Mesenchymal stem cell (in vitro differentiated cells and primary cell): Measurements from ENCODE around the gene GLT1D1.

Experiments used
- DNase-seq: peaks from one replicate; pipeline ENCODE4 v3.0.0-alpha.2; 2013
- H2AFZ ChIP-seq: one replicate; pipeline ENCODE4 v1.6.1; 2013; ENCODE audit warnings: low read depth, mild to moderate bottlenecking, control low read depth, inconsistent platforms, low read length, moderate library complexity
- H2AK5ac ChIP-seq: 2 replicates; pipeline ENCODE4 v1.6.1; 2013; ENCODE audit warnings: low read length, moderate library complexity, mild to moderate bottlenecking, inconsistent platforms; ENCODE audit not compliant: severe bottlenecking
- H2BK120ac ChIP-seq: one replicate; pipeline ENCODE4 v1.6.1; 2013; ENCODE audit warnings: low read depth, mild to moderate bottlenecking, inconsistent platforms, low read length, moderate library complexity
- H2BK12ac ChIP-seq, 2 experiments: one replicate each; pipeline ENCODE4 v1.6.1; 2013; ENCODE audit warnings: inconsistent platforms in 2 of 2, low read length in 2 of 2, mild to moderate bottlenecking in 2 of 2, moderate library complexity in 2 of 2, control low read depth in 1 of 2
- H2BK15ac ChIP-seq: one replicate; pipeline ENCODE4 v1.6.1; 2013; ENCODE audit warnings: mild to moderate bottlenecking, low read depth, inconsistent platforms; ENCODE audit not compliant: poor library complexity, severe bottlenecking
- H2BK5ac ChIP-seq: 2 replicates; pipeline ENCODE4 v1.6.1; 2013; ENCODE audit warnings: low read depth, mild to moderate bottlenecking, low read length, control low read depth, inconsistent platforms; ENCODE audit not compliant: poor library complexity, severe bottlenecking
- H3K14ac ChIP-seq, 2 experiments: one replicate each; pipeline ENCODE4 v1.6.1; 2013; ENCODE audit warnings: inconsistent platforms in 2 of 2, low read length in 2 of 2, control low read depth in 1 of 2, mild to moderate bottlenecking in 1 of 2, moderate library complexity in 1 of 2
- H3K18ac ChIP-seq, 2 experiments: one replicate each; pipeline ENCODE4 v1.6.1; 2013; ENCODE audit warnings: inconsistent platforms in 2 of 2, low read length in 2 of 2, control low read depth in 1 of 2, low read depth in 1 of 2, mild to moderate bottlenecking in 1 of 2
- H3K23ac ChIP-seq, 2 experiments: one replicate each; pipeline ENCODE4 v1.6.1; 2013; ENCODE audit warnings: inconsistent platforms in 2 of 2, low read length in 2 of 2, mild to moderate bottlenecking in 2 of 2, moderate library complexity in 2 of 2, control low read depth in 1 of 2
- H3K27ac ChIP-seq: 2 replicates; pipeline ENCODE4 v1.5.1; 2013; ENCODE audit warnings: mild to moderate bottlenecking, moderate library complexity, low read length, control low read depth, inconsistent platforms; ENCODE audit not compliant: poor library complexity, severe bottlenecking
- H3K27me3 ChIP-seq, 2 experiments: 2 replicates each; pipeline versions ENCODE4 v1.6.1 to v1.7.0; 2013; ENCODE audit warnings: low read length in 2 of 2, mild to moderate bottlenecking in 2 of 2, moderate library complexity in 2 of 2, control low read depth in 1 of 2, inconsistent platforms in 1 of 2; ENCODE audit not compliant: control insufficient read depth in 1 of 2, insufficient read depth in 1 of 2
- H3K36me3 ChIP-seq, 2 experiments: 2 replicates each; pipeline versions ENCODE4 v1.6.1 to v1.7.0; 2013; ENCODE audit warnings: low read length in 2 of 2, control low read depth in 1 of 2, inconsistent platforms in 1 of 2, low read depth in 1 of 2, mild to moderate bottlenecking in 1 of 2; ENCODE audit not compliant: insufficient read depth in 2 of 2, control insufficient read depth in 1 of 2
- H3K4ac ChIP-seq, 2 experiments: one replicate each; pipeline ENCODE4 v1.6.1; 2013; ENCODE audit warnings: inconsistent platforms in 2 of 2, low read length in 2 of 2, mild to moderate bottlenecking in 2 of 2, moderate library complexity in 2 of 2, control low read depth in 1 of 2, low read depth in 1 of 2
- H3K4me1 ChIP-seq: 2 replicates; pipeline ENCODE4 v1.6.1; 2013; ENCODE audit warnings: low read depth, low read length, control low read depth; ENCODE audit not compliant: control insufficient read depth, insufficient read depth
- H3K4me2 ChIP-seq: 2 replicates; pipeline ENCODE4 v1.6.1; 2013; ENCODE audit warnings: low read length, mild to moderate bottlenecking, inconsistent platforms; ENCODE audit not compliant: poor library complexity, severe bottlenecking
- H3K4me3 ChIP-seq, 2 experiments: 2 replicates each; pipeline versions ENCODE4 v1.5.1 to v1.7.0; 2013; ENCODE audit warnings: low read length in 2 of 2, mild to moderate bottlenecking in 2 of 2, control low read depth in 1 of 2, low read depth in 1 of 2; ENCODE audit not compliant: insufficient read depth in 1 of 2
- H3K79me1 ChIP-seq: replicated peaks from 2 replicates; pipeline ENCODE4 v1.6.1; 2013; ENCODE audit warnings: mild to moderate bottlenecking, control low read depth, low read length, inconsistent platforms; ENCODE audit not compliant: poor library complexity, severe bottlenecking
- H3K9ac ChIP-seq: 2 replicates; pipeline ENCODE4 v1.7.0; 2013; ENCODE audit warnings: mild to moderate bottlenecking, low read length, moderate library complexity
- H3K9me3 ChIP-seq: 2 replicates; pipeline ENCODE4 v1.7.0; 2013; ENCODE audit warnings: mild to moderate bottlenecking, low read length; ENCODE audit not compliant: control insufficient read depth
- H4K8ac ChIP-seq: one replicate; pipeline ENCODE4 v1.6.1; 2013; ENCODE audit warnings: inconsistent platforms, mild to moderate bottlenecking, low read length, moderate library complexity
- H4K91ac ChIP-seq: one replicate; pipeline ENCODE4 v1.6.1; 2013; ENCODE audit warnings: mild to moderate bottlenecking, low read length, inconsistent platforms
- WGBS: methylation state at CpG from one replicate; pipeline ENCODE4 v1.1.7; 2013; ENCODE audit warnings: mixed read lengths; 5-methylcytosine and 5-hydroxymethylcytosine counted together

Gene GLT1D1

DNA sequence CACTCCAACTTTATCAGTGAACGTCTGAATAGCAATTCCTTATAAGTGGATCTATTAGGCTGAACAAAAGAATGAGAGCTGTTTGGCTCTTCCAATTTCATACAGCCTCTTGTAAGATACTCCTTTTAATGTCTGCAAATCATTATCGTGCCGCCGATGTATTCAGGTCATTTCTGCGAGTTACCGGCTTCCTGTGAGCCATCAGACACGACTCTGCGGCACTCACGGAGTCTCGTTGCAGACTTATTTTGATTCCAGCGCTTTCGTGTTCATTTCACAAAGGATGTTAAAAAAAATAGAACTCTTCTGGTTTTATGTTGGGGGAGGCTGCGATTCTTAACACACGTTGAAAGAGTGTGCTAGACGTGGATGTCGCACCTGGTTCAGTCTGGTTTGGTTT, 106.6 kb downstream of the GLT1D1 start:
- Histone ChIP-seq H3K79me1 (no peaks in the 10 kb centered on the region), H3K27me3 (no peaks in the 10 kb centered on the region), H3K4ac (no peak overlapping the region), H2BK12ac (no peak overlapping the region), H4K8ac (no peak overlapping the region), H2AFZ (no peak overlapping the region), H3K18ac (no peak overlapping the region), H3K4me2 (no peak overlapping the region), H3K9me3 (peaks cover 4% of the 10 kb centered on the region), H3K23ac (no peak overlapping the region), H3K9ac (no peak overlapping the region), H3K27ac (no peak overlapping the region), H2BK120ac (no peak overlapping the region), H3K36me3 (no peaks in the 10 kb centered on the region), H3K14ac (no peak overlapping the region), H3K4me3 (no peak overlapping the region), H4K91ac (no peak overlapping the region), H3K4me1 (no peaks in the 10 kb centered on the region), H2AK5ac (no peak overlapping the region), H2BK5ac (no peak overlapping the region), H2BK15ac (no peak overlapping the region)
- DNase-seq, result no peak
- WGBS, result 83% methylated on average over 16 of the region's 16 CpGs

DNA sequence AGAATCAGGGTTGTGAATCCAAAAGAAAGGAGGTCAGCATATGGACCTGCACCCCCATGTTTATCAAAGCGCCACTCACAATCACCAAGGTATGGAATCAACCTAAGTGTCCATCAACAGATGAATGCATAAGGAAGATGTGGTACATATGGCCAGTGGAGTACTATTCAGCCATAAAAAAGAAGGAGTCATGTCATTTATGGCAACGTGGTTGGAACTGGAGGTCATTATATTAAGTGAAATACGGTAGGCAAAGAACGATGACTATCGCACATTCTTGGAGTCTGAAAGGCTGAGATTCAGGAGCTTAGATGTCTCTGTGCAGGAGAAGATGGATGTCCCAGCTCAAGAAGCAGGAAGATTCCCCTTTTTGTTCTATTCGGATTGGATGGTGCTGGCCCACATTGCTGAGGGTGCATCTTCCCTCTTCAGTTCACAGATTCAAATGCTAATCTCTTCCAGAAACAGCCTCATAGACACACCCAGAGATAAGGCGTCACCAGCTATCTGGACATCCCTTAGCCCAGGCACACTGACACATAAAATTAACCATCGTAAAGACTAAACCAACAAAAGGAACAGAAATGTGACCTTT, 108.1 kb downstream of the GLT1D1 start:
- Histone ChIP-seq H3K27ac (no peak overlapping the region), H3K23ac (no peak overlapping the region), H3K9me3 (peaks cover 6% of the 10 kb centered on the region), H2BK15ac (no peak overlapping the region), H3K27me3 (peaks cover 0 to 5% of the 10 kb centered on the region in 2 experiments), H3K36me3 (no peaks in the 10 kb centered on the region), H3K9ac (no peak overlapping the region), H2AFZ (no peak overlapping the region), H3K14ac (no peak overlapping the region), H4K91ac (no peak overlapping the region), H3K79me1 (no peaks in the 10 kb centered on the region), H3K4ac (no peak overlapping the region), H4K8ac (no peak overlapping the region), H2AK5ac (no peak overlapping the region), H3K4me2 (no peak overlapping the region), H2BK5ac (no peak overlapping the region), H3K18ac (no peak overlapping the region), H3K4me3 (no peak overlapping the region), H2BK12ac (no peak overlapping the region), H2BK120ac (no peak overlapping the region), H3K4me1 (no peaks in the 10 kb centered on the region)
- DNase-seq, result no peak
- 71% methylated on average over 8 of the region's 8 CpGs for WGBS

DNA sequence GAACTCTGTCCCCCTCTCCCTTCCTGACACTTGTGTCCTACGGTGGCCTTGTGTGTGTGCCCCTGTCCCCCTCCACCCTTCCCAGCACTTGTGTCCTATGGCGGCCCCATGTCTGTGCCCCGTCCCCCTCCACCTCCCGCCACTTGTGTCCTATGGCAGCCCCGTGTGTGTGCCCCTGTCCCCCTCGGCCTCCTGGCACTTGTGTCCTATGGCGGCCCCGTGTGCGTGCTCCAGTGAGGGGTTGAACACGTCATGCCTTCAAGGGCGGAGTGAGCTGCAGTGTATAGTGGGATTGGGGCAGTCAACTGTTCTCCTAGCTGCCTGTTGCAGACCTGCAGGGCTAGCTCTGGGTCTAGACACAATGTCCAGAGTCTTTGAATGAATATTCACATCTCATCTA, 108.7 kb downstream of the GLT1D1 start:
- peaks cover 6% of the 10 kb centered on the region for H3K9me3 ChIP-seq
- H3K4me3 ChIP-seq, result no peak overlapping the region
- no peak overlapping the region for H4K91ac ChIP-seq
- H3K18ac ChIP-seq, result no peak overlapping the region
- no peak overlapping the region for H2BK120ac ChIP-seq
- no peaks in the 10 kb centered on the region for H3K4me1 ChIP-seq
- 67% methylated on average over 9 of the region's 11 CpGs for WGBS
- H3K23ac ChIP-seq, result no peak overlapping the region
- peaks cover 0 to 5% of the 10 kb centered on the region in 2 experiments for H3K27me3 ChIP-seq
- H3K14ac ChIP-seq, result no peak overlapping the region
- H2BK12ac ChIP-seq, result no peak overlapping the region
- H3K79me1 ChIP-seq, result no peaks in the 10 kb centered on the region
- no peak overlapping the region for H3K4me2 ChIP-seq
- H2BK15ac ChIP-seq, result no peak overlapping the region
- no peak overlapping the region for H4K8ac ChIP-seq
- H2AK5ac ChIP-seq, result no peak overlapping the region
- H3K27ac ChIP-seq, result no peak overlapping the region
- no peak overlapping the region for H2BK5ac ChIP-seq
- no peaks in the 10 kb centered on the region for H3K36me3 ChIP-seq
- no peak overlapping the region for H2AFZ ChIP-seq
- no peak overlapping the region for H3K4ac ChIP-seq
- no peak overlapping the region for H3K9ac ChIP-seq
- no peak for DNase-seq

DNA sequence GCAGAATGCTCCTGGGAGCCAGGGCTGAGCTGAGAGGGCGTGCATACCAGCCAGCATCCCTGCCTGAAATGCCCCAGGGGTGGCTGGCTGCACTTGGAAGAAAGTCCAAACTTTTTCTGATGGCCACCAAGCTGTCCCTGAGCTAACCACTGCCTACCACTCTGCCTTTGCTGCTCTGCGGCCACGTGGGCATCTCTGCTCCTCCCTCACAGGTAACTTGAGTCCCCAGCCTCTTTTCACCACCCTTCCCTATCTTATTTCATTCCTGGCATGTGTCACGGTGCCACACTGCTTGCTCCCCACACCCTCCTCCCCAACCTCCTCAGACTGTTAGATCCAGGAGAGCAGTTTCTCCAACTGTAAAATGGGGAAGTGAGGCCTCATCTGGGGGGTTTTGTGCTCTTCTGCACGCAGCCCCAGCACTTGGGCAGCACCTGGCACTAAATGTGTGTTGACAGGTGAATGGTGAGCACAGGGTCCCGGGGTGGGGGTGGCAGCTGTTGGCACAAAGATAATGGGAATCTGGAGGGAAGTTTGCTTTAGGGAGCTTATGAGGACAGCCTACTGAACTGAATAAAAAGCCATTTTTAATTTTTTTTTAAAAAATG, 113.0 kb downstream of the GLT1D1 start:
- no peak overlapping the region for H2BK12ac ChIP-seq
- H3K27me3 ChIP-seq, result peaks cover 12 to 28% of the 10 kb centered on the region in 2 experiments
- H2BK5ac ChIP-seq, result no peak overlapping the region
- H3K4me2 ChIP-seq, result no peak overlapping the region
- peaks cover 6% of the 10 kb centered on the region for H3K9me3 ChIP-seq
- H4K8ac ChIP-seq, result no peak overlapping the region
- no peak overlapping the region for H3K9ac ChIP-seq
- H3K27ac ChIP-seq, result no peak overlapping the region
- no peak overlapping the region for H3K23ac ChIP-seq
- no peak overlapping the region for H3K4ac ChIP-seq
- H2AFZ ChIP-seq, result no peak overlapping the region
- H3K18ac ChIP-seq, result no peak overlapping the region
- H3K79me1 ChIP-seq, result no peaks in the 10 kb centered on the region
- H3K36me3 ChIP-seq, result no peaks in the 10 kb centered on the region
- H2BK120ac ChIP-seq, result no peak overlapping the region
- H3K4me1 ChIP-seq, result peaks cover 7% of the 10 kb centered on the region
- H4K91ac ChIP-seq, result no peak overlapping the region
- 33% methylated on average over 5 of the region's 6 CpGs for WGBS
- no peak overlapping the region for H2AK5ac ChIP-seq
- no peak for DNase-seq
- no peak overlapping the region for H2BK15ac ChIP-seq
- no peak overlapping the region for H3K4me3 ChIP-seq
- H3K14ac ChIP-seq, result no peak overlapping the region
